ENCODE measurements around the gene PRAMEF20.
A peak's percentile ranks its signal among the peaks of the same experiment; 100 is the strongest.
"Not testable (repeated sequence)": the region's sequence is repeated elsewhere in the genome, so short reads cannot be mapped to it uniquely, and the experiment has no call there.

Gene PRAMEF20

DNA sequence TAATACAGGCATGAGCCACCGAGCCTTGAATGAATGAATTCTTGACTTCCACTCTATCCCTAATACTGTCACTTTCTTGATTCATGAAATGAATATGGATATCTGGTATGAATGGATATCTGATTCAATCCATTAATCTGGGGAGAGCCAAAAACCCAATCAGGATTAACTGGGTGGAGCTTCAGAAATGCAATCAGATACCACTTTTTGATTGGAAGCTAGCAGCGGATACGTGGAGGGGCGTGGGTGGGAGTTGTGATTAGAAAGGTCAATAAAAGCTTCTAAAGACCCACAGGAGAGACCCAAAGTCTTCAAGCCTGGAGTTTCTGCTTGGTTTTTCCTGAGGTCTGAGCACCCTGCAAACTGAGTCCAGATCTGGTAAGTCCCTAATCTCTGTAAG lies at the start of gene PRAMEF20:
PRAMEF20 (plus strand) TSS at position 301 of the 400 bp plus-strand sequence. CDS start 5,905 bp downstream, outside the sequence.
- DNase-seq, result not testable (repeated sequence)

DNA sequence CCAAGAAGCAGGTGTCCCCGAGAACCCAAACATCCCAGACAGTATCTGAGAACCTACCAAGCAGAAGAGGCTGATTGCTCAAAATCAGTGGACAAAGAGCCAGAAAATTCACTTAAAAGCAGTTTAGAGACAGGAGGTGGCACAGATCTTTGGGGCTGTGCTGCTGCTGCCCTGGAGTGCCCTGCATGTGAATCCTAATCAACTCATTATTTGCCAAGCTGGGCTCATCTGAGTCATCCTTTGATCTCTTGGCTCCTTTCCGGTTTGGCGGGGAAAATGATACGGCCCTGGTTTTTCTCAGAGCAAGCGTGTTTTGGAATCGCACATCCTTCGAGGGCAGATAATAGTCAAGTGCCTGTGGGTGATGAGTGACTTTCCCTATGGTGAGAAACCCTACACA lies 47.9 kb upstream of the PRAMEF20 start:
- DNase-seq, result not testable (repeated sequence)

DNA sequence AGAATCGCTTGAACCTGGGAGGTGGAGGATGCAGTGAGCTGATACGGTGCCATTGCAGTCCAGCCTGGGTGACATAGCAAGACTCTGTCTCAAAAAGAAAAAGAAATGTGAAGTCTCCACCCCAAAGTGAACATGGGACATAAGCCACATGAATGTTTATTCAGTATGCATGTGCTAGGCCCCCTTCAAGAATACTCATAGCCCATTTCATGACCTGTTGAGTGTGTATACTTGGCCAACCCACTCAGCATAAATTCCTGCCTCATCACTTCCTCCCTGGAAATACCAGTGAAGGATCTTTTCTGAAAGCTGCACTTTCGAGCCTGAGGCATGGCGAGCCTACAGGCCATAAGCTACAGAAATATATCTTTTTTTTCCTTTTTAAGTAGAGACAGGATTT lies 45.3 kb upstream of the PRAMEF20 start:
- not testable (repeated sequence) for DNase-seq

DNA sequence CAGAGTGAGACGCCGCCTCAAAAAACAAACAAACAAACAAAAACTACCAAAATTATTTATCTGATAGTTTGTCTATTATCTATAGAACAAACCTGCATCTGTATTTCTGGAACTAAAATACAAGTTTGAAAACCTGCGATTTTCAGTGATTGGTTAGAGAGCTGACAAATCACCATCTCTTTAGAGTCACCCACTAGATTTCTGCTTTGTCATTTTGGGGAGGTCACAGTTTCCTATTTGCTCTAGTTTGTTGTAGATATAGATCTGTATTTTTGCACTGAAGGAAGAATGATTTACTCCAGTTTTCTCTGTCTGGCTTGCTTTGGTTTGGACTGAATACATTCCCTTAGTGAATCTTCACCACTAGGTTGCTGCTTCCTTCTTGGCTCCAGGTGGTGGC lies 43.7 kb upstream of the PRAMEF20 start:
- DNase-seq, result not testable (repeated sequence)

DNA sequence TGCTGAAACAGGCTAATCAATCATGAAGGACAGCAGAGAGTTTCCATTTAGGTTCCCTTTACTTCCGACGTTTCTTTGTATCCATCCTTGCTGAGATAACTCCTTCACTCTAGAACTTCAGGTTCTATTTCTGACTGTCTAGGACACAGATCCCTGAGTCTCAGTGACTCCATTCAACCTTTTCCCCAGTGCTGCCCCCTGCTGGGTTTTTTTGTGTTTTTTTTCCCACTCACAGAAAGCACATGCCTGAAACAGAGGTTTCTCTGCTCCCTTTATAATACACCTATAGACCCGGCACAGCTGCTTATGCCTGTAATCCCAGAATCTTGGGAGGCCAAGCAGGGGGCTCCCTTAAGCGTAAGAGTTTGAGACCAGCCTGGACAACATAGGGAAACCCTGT lies 41.7 kb upstream of the PRAMEF20 start:
- DNase-seq, result peak in 1 of 2 experiments; percentile 14

DNA sequence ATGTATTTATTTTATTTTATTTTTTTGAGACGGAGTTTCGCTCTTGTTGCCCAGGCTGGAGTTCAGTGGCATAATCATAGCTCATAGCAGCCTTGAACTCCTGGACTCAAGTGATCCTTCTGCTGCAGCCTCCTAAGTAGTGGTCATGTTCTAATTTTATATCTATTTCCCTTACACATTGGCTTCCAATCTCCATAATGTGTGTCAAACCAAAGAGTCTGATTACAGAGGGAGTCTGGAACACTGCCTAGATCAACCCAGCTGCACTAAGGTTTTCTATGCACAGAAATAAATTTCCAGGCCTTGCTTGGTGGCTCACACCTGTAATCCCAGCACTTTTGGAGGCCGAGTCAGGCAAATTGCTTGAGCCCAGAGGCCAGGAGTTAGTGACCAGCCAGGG lies 31.3 kb upstream of the PRAMEF20 start:
- not testable (repeated sequence) for DNase-seq

DNA sequence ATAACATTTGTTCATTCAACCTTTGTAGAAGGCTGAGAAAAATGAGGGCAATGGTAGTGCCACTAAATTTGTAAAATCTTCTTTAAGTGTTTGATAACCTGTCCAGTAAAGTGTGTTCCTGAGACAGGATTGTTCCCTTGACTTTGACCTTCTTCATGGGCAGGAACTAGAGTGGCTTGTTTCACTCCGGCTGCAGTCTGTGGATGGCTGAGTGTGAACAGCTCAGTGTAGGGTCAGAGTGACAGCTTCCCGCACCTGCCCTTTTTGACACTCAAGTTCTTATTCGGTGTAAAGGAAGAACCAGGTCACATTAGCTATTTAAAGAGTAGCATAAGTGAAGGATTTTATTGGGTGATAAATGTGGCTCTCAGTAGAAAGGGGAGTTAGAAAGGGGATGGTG lies 29.9 kb upstream of the PRAMEF20 start:
- not testable (repeated sequence) for DNase-seq

DNA sequence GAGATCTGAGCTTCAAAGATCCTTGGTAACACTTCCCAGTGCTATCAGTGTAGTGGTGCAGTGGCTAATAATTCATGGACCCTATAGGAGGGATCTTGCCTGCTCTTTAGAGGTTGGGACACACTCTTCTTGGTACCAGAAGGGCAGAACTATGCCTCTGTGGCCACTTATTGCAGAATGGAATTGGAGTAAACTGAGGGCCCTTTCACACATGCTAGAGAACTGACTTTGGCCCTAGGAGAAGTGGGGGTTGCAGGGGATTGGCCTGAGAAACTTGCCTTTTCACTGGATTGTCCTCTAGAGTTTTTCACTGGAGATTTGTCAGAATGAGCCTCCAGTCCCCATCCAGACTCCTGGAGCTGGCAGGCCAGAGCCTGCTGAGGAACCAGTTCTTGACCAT lies 20.9 kb upstream of the PRAMEF20 start, which contains the start of gene PRAMEF17:
PRAMEF17 (plus strand) TSS at position 301 of the 400 bp plus-strand sequence; CDS start at position 327, 26 bp downstream.
- not testable (repeated sequence) for DNase-seq

DNA sequence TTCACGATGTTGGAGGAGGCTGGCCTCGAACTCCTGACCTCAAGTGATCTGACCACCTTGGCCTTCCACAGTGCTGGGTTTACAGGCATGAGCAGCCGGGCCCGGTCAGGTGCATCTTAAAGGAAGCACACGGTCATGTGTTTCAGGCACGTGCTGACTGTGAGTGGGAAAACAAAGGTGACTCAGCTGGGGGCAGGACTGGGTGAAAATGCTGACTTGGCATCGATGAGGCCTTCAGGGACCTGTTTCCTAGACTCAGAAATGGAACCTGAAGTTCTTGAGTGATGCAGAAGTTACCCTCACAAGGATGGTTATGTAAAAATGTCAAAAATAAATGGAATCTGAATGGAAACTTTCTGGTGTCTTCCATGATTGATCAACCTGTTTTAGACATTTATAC lies 17.2 kb upstream of the PRAMEF20 start:
- DNase-seq, result not testable (repeated sequence)

DNA sequence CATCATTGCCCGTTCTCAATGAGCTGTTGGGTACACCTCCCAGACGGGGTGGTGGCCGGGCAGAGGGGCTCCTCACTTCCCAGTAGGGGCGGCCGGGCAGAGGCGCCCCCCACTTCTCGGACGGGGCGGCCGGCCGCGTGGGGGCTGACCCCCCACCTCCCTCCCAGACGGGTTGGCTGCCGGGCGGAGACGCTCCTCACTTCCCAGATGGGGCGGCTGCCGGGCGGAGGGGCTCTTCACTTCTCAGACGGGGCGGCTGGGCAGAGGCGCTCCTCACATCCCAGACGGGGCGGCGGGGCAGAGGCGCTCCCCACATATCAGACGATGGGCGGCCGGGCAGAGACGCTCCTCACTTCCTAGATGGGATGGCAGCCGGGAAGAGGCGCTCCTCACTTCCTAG lies 15.5 kb upstream of the PRAMEF20 start:
- DNase-seq, result not testable (repeated sequence)

DNA sequence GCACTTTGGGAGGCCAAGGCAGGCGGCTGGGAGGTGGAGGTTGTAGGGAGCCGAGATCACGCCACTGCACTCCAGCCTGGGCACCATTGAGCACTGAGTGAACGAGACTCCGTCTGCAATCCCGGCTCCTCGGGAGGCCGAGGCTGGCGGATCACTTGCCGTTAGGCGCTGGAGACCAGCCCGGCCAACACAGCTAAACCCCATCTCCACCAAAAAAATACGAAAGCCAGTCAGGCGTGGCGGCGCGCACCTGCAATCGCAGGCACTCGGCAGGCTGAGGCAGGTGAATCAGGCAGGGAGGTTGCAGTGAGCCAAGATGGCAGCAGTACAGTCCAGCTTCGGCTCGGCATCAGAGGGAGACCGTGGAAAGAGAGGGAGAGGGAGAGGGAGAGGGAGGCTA lies 14.9 kb upstream of the PRAMEF20 start:
- DNase-seq, result not testable (repeated sequence)

DNA sequence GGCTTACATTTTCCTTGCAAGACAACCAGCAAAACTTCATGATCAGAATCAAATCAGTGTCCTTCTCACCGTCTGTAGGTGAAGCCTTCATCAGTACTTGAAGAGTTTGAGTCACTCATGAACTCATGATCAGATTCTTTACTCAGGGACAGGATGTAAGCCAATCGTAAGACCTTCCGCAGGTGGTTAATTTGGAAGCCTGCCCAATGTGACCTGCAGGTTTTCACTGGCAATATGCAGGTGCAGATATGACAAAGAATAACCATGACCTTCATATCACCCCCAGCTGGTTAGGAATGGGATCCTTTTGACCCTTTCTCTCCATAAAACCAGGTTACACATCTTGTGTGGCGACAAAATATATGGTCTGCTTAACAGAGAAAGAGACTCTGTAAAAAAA lies 2.4 kb upstream of the PRAMEF20 start:
- DNase-seq, result no peak

DNA sequence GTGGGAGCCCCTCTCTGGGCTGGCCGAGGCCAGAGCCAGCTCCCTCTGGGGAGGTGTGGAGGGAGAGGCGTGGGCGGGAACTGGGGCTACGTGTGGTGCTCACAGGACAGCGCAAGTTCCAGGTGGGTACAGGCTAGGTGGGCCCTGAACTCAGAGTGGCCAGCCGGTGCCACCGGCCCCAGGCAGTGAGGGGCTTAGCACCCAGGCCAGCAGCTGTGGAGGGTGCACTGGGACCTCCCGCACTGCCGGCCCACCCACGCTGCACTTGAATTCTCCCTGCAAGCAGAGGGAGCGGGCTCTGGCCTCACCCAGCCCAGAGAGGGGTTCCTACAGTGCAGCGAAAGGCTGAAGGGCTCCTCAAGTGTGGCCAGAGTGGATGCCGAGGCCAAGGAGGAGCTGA lies 20.2 kb downstream of the PRAMEF20 start:
- no peak for DNase-seq

DNA sequence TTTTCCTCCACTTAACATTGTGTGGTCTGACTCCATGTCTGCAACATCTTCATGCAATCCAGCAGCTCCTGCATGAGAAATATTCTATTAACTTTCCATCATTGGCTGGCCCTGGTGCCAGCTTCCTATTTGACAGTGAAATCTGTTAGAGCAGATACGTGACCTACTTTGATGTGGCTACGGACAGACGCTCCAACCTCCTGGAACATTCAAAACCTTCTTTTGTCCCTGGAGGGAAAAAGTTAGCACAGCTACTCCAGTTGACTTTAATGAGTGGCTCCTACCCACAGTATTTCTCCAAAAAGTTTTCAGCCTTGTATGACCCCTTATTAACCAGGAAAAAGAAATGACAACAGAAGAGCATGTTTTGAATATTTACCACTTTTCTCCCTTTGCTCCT lies 22.0 kb downstream of the PRAMEF20 start:
- DNase-seq, result no peak

DNA sequence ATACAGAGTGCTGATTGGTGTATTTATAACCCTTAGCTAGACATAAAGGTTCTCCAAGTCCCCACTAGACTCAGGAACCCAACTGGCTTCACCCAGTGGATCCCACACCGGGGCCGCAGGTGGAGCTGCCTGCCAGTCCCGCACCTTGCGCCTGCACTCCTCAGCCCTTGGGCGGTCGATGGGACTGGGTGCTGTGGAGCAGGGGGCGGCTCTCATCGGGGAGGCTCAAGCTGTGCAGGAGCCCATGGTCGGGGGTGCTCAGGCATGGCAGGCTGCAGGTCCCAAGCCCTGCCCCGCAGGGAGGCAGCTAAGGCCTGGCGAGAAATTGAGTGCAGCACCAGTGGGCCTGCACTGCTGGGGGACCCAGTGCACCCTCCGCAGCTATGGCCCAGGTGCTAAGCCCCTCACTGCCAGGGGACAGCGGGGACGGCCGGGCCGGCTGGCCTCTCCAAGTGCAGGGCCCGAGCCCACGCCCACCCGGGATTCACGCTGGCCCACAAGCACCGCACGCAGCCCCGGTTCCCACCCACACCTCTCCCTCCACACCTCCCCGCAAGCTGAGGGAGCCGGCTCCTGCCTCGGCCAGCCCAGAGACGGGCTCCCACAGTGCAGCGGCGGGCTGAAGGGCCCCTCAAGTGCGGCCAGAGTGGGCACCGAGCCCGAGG lies 23.6 kb downstream of the PRAMEF20 start:
- not testable (repeated sequence) for DNase-seq

DNA sequence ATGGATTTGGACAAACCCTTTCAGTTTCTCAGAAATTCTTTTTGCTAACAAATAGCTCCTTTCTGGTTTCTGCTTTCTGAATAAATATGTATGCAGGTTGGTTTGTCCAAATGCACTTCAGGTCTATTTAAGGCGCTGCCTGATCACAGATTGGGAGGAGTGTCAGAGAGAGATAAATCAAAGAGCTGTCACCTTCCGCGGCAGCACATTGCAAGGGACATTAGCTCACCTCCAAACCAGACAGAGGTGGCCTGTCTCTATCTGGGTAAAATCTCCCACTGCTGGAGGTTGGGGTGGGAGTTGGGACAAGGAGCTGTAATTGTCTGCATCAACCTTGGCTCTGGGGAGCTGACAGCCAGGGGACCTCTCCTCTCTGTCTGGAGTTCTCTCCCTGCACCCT lies 25.2 kb downstream of the PRAMEF20 start:
- DNase-seq, result no peak

DNA sequence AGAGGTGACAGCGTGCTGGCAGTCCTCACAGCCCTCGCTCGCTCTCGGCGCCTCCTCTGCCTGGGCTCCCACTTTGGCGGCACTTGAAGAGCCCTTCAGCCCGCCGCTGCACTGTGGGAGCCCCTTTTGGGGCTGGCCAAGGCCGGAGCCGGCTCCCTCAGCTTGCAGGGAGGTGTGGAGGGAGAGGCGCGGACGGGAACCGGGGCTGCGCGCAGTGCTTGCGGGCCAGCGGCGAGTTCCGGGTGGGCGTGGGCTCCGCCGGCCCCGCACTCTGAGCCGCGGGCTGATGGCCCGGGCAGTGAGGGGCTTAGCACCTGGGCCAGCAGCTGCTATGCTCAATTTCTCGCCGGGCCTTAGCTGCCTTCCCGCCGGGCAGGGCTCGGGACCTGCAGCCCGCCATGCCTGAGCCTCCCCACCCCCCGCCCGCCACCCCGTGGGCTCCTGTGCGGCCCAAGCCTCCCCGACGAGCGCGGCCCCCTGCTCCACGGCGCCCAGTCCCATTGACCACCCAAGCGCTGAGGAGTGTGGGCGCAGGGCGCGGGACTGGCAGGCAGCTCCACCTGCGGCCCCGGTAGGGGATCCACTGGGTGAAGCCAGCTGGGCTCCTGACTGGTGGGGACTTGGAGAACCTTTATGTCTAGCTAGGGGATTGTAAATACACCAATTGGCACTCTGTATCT lies 29.0 kb downstream of the PRAMEF20 start:
- DNase-seq, result not testable (repeated sequence)

DNA sequence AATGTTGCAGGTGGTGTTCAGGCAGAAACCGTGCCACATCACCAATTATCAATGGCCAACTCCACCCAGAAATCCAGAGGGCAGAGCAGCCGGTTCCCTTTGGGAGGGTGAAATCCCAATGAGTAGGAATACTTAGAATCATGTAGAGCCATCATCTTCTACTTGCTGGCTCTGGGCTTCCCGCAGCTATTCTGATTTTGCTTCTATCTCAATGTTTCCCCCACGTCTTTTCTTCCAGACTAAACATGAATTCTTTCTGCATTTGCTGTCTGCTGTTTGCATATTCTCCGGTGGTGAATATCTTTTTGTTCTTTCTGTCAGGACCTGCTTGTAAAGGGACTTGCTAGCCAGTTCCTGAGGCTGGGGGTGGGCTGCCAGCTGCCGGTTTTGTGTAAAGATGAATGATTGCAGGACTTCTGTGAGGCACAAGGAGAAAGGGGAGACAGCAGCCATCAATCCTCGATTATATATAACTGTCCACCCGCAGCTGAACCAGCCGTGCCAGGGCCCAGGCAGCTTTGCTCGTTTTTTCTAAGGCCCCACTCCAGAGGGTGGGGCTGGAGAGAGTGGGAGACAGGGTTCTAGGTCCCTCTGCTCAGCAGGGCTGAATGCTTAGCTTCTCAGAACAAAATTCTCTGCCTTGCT lies 33.2 kb downstream of the PRAMEF20 start:
- no peak for DNase-seq

DNA sequence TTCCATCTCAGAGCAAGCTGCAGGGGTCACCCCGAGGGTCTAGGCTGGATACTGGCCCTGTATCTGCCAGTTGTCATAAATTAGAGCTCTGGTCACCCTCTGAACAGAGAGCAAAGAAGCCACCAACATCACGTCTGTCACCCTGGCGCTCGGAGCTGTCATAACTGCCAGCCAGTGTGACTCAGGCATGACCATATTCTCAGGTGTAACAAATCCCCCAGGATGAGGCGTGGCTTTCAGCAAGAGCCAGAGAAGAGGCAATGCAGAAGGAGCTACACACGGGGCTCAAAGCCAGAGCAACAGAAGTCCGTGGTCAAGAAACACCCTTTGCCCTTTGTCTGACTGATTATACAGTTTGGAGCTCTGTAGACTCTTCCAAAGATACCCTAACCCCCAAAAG lies 40.0 kb downstream of the PRAMEF20 start:
- DNase-seq, result no peak

DNA sequence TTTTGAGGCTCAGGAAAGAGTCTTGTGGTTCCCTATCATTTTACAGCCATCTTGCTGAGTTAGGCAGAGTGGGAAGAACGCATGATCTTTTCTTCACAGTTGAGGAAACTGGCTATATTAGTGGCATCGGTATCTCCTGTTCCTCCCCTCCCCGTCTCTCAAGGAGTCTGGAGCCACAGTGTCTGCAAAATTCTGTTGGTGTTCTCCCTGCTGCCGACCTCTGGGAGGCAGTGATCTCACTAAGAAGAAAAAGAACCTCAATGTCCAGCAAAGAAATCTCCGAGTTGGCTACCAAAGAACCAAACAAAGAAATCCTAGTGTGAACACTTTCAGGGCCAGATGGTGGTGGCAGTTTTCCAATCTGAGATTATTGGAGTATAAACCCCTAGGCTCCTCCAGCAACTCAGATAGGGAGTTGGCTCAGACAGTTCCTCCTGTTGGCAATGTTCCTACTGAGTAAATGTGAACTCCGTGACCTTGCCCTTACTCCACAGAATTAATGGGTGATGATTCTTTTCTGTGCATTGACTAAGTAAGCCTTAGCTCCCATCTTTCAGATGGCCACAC lies 41.2 kb downstream of the PRAMEF20 start:
- peak in 1 of 2 experiments; percentile 53 for DNase-seq

DNA sequence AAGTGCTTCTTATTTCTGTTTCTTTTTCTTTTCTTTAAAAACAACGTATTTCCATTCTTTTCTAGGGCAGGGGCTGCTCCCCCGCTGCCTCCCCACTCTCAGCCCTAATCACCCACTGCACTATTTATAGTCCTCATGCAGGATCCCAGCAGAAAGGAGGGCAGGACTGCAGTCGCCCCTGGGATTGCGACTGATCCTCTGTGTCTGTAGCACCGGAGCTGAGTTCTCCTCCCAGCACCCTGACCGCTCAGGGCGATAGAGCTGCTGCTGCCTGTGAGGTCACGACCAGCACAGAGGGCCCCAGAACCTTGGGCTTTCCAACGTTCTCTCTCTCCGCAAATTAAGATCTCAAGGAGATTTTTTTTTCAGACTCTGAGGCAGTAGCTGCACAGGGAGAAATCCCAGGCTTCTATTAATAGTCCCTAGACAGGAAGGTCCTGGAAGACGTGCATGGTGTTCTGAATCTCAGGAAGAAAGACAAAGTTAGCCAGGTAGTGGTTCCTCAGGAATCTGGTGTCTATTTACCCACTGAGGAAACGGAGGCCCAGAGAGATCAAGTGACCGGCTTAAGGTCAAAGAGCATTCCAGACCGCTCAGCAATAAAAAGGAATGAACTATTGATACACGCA lies 46.8 kb downstream of the PRAMEF20 start:
- DNase-seq, result no peak

DNA sequence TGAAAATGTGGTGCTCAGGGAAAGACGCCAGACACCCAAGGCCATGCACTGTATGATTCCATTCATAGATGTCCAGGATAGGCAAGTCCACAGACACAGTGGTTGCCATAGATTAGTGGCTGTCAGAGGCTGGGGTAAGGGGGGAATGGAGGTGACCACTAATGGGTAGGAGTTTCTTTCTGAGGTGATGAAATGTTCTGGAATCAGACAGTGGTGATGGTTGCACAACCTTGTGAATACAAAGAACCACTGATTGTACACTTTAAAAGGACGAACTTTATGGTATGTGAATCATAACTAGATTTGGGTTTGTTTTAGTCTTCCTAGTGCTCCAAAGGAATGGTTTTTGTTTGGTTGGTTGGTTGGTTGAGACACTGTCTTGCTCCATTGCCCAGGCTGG lies 51.7 kb downstream of the PRAMEF20 start:
- no peak for DNase-seq

DNA sequence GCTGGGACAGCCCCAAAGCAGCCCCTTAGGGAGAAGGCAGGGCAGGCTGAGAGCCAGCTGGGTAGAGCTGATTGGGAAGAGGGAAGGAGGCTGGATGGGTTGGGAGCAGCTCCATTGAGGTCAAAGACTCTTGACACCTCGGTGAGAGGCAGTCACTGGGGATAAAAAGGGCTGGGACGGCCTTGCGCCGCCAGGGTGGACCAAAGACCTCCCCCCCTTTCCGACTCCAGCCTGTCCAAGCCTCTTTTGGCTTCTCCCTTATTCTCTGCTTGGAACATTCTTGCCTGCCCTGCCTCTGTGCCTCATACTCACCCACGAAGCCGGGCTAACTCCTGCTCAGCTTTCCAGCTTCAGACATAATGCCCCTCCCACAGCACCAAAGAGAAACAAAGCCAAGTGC lies 52.4 kb downstream of the PRAMEF20 start:
- no peak for DNase-seq
